ENCODE results near the gene ADNP. TPM values are rescaled to one million over a fixed set of nuclear protein-coding genes. Genes with fewer than 3 reads are reported as not detected.

ADNP gene
- total RNA-seq, 2 donors from 2014 or later, result 31.8 to 34.5 TPM

Other genes starting within 250 kb of the ADNP start
- gene RIPOR3, start 239.9 kb downstream of the ADNP start, total RNA-seq, result 1 to 10 TPM; 3.3 to 6.7 TPM
- 1 to 10 TPM; 3.2 to 4.6 TPM for gene PARD6B, start 199.9 kb downstream of the ADNP start, total RNA-seq
- 1 to 10 TPM; 1.2 to 3.3 TPM for gene BCAS4, start 136.4 kb downstream of the ADNP start, total RNA-seq
- 10 to 100 TPM; 31.2 to 41.1 TPM for gene DPM1, start 27.1 kb upstream of the ADNP start, total RNA-seq
- gene MOCS3, start 27.4 kb upstream of the ADNP start, total RNA-seq, result 1 to 10 TPM; 2.4 to 2.9 TPM
- gene KCNG1, start 91.7 kb upstream of the ADNP start, total RNA-seq, result under 1 TPM; 0.27 to 0.65 TPM